Prostate gland (tissue), 2 donors: ENCODE results near the gene ZCCHC24. TPM values are rescaled to one million over a fixed set of nuclear protein-coding genes. Genes with fewer than 3 reads are reported as not detected.
A peak's percentile ranks its signal among the peaks of the same experiment; 100 is the strongest.

ENCODE experiments used
- DNase-seq: peaks from one replicate; pipeline ENCODE4 v3.0.0-alpha.2; 2019; ENCODE audit warnings: low spot score
- H3K27ac ChIP-seq, 2 donors: fragments of 200-600 bp; sonication (generic); 2 replicates each; pipeline ENCODE4 v1.5.1; 2017 to 2019
- H3K27me3 ChIP-seq: fragments of 200-600 bp; sonication (generic); replicated peaks from 2 replicates; pipeline ENCODE4 v1.5.1; 2019; ENCODE audit not compliant: insufficient read depth
- H3K36me3 ChIP-seq, 2 donors: fragments of 200-600 bp; sonication (generic); 1 replicate in 1 of 2; 2 replicates in 1 of 2; pipeline versions ENCODE4 v1.5.1 to v1.8.1; 2017 to 2019
- H3K4me1 ChIP-seq: fragments of 200-600 bp; sonication (generic); replicated peaks from 2 replicates; pipeline ENCODE4 v1.5.1; 2019
- H3K4me3 ChIP-seq, 2 donors: fragments of 200-600 bp; sonication (generic); 2 replicates each; pipeline ENCODE4 v1.5.1; 2017 to 2019
- H3K9me3 ChIP-seq: fragments of 200-600 bp; sonication (generic); 2 replicates; pipeline ENCODE4 v1.5.1; 2017
- CTCF ChIP-seq, 4 experiments: fragments of 200-600 bp in 2 of 4; fragments of 450-650 bp in 2 of 4; sonication (generic) in 2 of 4; IDR thresholded peaks; 1 replicate in 3 of 4; 2 replicates in 1 of 4; pipeline ENCODE4 v1.5.1; 2016 to 2019; ENCODE audit warnings: antibody characterized with exemption in 4 of 4, mild to moderate bottlenecking in 2 of 4, moderate library complexity in 2 of 4
- POLR2A ChIP-seq: fragments of 450-650 bp; IDR thresholded peaks from one replicate; pipeline ENCODE4 v1.6.1; 2016; ENCODE audit warnings: antibody characterized with exemption, mild to moderate bottlenecking
- POLR2AphosphoS5 ChIP-seq: sonication (generic); formaldehyde crosslinking; IDR thresholded peaks from one replicate; pipeline ENCODE4 v1.6.1; 2017; ENCODE audit warnings: antibody characterized with exemption
- WGBS: methylation state at CpG from one replicate; pipeline ENCODE4 v1.1.5; 2018; 5-methylcytosine and 5-hydroxymethylcytosine counted together
- intact Hi-C: fragments of 100-400 bp; cut with DNase I; formaldehyde crosslinking; loops from one replicate; pipeline ENCODE4 v1.14.2; 2022
- total RNA-seq, 2 donors: library from RNA; depleted of rRNA; stranded (reverse); fragments of >200 nt; gene quantifications; one replicate each; pipeline ENCODE4 v1.1.0, GENCODE V29; 2016

Gene ZCCHC24
- total RNA-seq, 2 donors from 2014 or later = 20.8 to 51.2 TPM

GRCh38 chr10:79470096-79470495, 24.7 kb upstream of the ZCCHC24 start:
- Histone ChIP-seq H3K27ac (no peak overlapping the region), H3K9me3 (no peaks in the 10 kb centered on the region), H3K27me3 (no peaks in the 10 kb centered on the region), H3K4me1 (no peaks in the 10 kb centered on the region), H3K4me3 (no peak overlapping the region), H3K36me3 (no peaks in the 10 kb centered on the region)
- TF ChIP-seq POLR2A (no peak), CTCF (IDR thresholded peaks at IDR 0.05) (no peak)
- intact Hi-C loops = no loop called here
- DNase-seq = no peak
- 89% methylated on average over 8 of the region's 8 CpGs for WGBS

GRCh38 chr10:79468841-79469585, 23.6 kb upstream of the ZCCHC24 start:
- intact Hi-C loops = loop anchor here (2.0 kb wide), 1 partner anchor 88 kb away; no protein-coding TSS in a partner anchor
- H3K4me1 ChIP-seq = no peaks in the 10 kb centered on the region
- H3K4me3 ChIP-seq = no peak overlapping the region
- no peaks in the 10 kb centered on the region for H3K36me3 ChIP-seq
- H3K27ac ChIP-seq = no peak overlapping the region
- TF ChIP-seq POLR2A (no peak), POLR2AphosphoS5 (no peak), CTCF (IDR thresholded peaks at IDR 0.05) (no peak)
- DNase-seq = no peak
- H3K27me3 ChIP-seq = no peaks in the 10 kb centered on the region
- 66% methylated on average over 6 of the region's 6 CpGs for WGBS
- no peaks in the 10 kb centered on the region for H3K9me3 ChIP-seq

- intact Hi-C loops = loop anchor here (2.0 kb wide), 1 partner anchor 87 kb away; no protein-coding TSS in a partner anchor
- 70% methylated on average over 3 of the region's 3 CpGs for WGBS
- TF ChIP-seq POLR2AphosphoS5 = no peak
- TF ChIP-seq POLR2A = no peak
- no peak for TF ChIP-seq CTCF (IDR thresholded peaks at IDR 0.05)
- Histone ChIP-seq H3K27me3 (no peaks in the 10 kb centered on the region), H3K9me3 (no peaks in the 10 kb centered on the region), H3K27ac (peak overlapping the region; percentile 37 to 42), H3K4me3 (no peak overlapping the region), H3K4me1 (no peaks in the 10 kb centered on the region), H3K36me3 (no peaks in the 10 kb centered on the region)
- no peak for DNase-seq
Observed at GRCh38 chr10:79468015-79468560, 22.7 kb upstream of the ZCCHC24 start.

GRCh38 chr10:79465341-79465740, 19.9 kb upstream of the ZCCHC24 start:
- no peak for DNase-seq
- Histone ChIP-seq H3K4me3 (no peak overlapping the region), H3K36me3 (no peaks in the 10 kb centered on the region), H3K27ac (no peak overlapping the region), H3K9me3 (no peaks in the 10 kb centered on the region), H3K27me3 (no peaks in the 10 kb centered on the region), H3K4me1 (no peaks in the 10 kb centered on the region)
- WGBS = 94% methylated on average over 3 of the region's 3 CpGs
- intact Hi-C loops = no loop called here
- no peak for TF ChIP-seq CTCF (IDR thresholded peaks at IDR 0.05)
- TF ChIP-seq POLR2AphosphoS5 = no peak
- no peak for TF ChIP-seq POLR2A
